Common myeloid progenitor, CD34-positive (primary cell): Measurements from ENCODE around the gene ATP6V1G3.

Experiments
- CTCF ChIA-PET: fragments of 350-600 bp; sonication (Branson Sonifier 250); formaldehyde crosslinking; loops from one replicate; lab custom pipeline; 2021; ENCODE audit warnings: antibody characterized with exemption; lab: Charles Lee
- POLR2A ChIA-PET: fragments of 350-600 bp; sonication (Branson Sonifier 250); formaldehyde crosslinking; loops from one replicate; lab custom pipeline; 2021; ENCODE audit warnings: antibody characterized with exemption; lab: Charles Lee
- DNase-seq, 3 donors: peaks; one replicate each; pipeline versions ENCODE4 v3.0.0 to v3.0.0-alpha.2; 2013
- H3K27ac ChIP-seq, 2 experiments: 1 replicate in 1 of 2; 2 replicates in 1 of 2; pipeline ENCODE4 v1.7.0; 2013; ENCODE audit warnings: inconsistent platforms in 2 of 2, low read length in 2 of 2, mild to moderate bottlenecking in 2 of 2, low read depth in 1 of 2, moderate library complexity in 1 of 2; ENCODE audit not compliant: severe bottlenecking in 2 of 2, insufficient read depth in 1 of 2, poor library complexity in 1 of 2
- H3K27me3 ChIP-seq, 5 experiments: replicated peaks in 2 of 5; 1 replicate in 3 of 5; 2 replicates in 2 of 5; pipeline versions ENCODE4 v1.6.1 to v1.7.0; 2013; ENCODE audit warnings: low read length in 4 of 5, mild to moderate bottlenecking in 2 of 5, moderate library complexity in 2 of 5, inconsistent platforms in 1 of 5; ENCODE audit not compliant: insufficient read depth in 5 of 5, control insufficient read depth in 4 of 5
- H3K36me3 ChIP-seq, 4 experiments: 1 replicate in 2 of 4; 2 replicates in 2 of 4; pipeline versions ENCODE4 v1.6.1 to v1.7.0; 2013; ENCODE audit warnings: low read length in 3 of 4, control low read depth in 1 of 4, mild to moderate bottlenecking in 1 of 4; ENCODE audit not compliant: control insufficient read depth in 4 of 4, insufficient read depth in 4 of 4
- H3K4me1 ChIP-seq, 4 experiments: 1 replicate in 3 of 4; 2 replicates in 1 of 4; pipeline versions ENCODE4 v1.6.1 to v1.7.1; 2013; ENCODE audit warnings: low read length in 3 of 4, mild to moderate bottlenecking in 3 of 4, control low read depth in 1 of 4, inconsistent platforms in 1 of 4, moderate library complexity in 1 of 4; ENCODE audit not compliant: control insufficient read depth in 4 of 4, insufficient read depth in 4 of 4; ENCODE audit errors: control extremely low read depth in 1 of 4
- H3K4me3 ChIP-seq, 7 experiments: 1 replicate in 4 of 7; 2 replicates in 3 of 7; pipeline versions ENCODE4 v1.5.1 to v1.7.0; 2013; ENCODE audit warnings: mild to moderate bottlenecking in 7 of 7, low read length in 6 of 7, moderate library complexity in 6 of 7, inconsistent platforms in 2 of 7, low read depth in 2 of 7, control low read depth in 1 of 7; ENCODE audit not compliant: insufficient read depth in 4 of 7, control insufficient read depth in 1 of 7; ENCODE audit errors: extremely low read depth in 1 of 7
- H3K9me3 ChIP-seq, 5 experiments: 1 replicate in 4 of 5; 2 replicates in 1 of 5; pipeline versions ENCODE4 v1.6.1 to v1.7.1; 2013; ENCODE audit warnings: low read length in 4 of 5, mild to moderate bottlenecking in 2 of 5, inconsistent platforms in 1 of 5, low read depth in 1 of 5, moderate library complexity in 1 of 5; ENCODE audit not compliant: control insufficient read depth in 4 of 5, insufficient read depth in 2 of 5; ENCODE audit errors: control extremely low read depth in 1 of 5
- WGBS: methylation state at CpG from one replicate; pipeline ENCODE4 v1.1.5; 2013; ENCODE audit not compliant: insufficient coverage; 5-methylcytosine and 5-hydroxymethylcytosine counted together

ATP6V1G3 gene

DNA sequence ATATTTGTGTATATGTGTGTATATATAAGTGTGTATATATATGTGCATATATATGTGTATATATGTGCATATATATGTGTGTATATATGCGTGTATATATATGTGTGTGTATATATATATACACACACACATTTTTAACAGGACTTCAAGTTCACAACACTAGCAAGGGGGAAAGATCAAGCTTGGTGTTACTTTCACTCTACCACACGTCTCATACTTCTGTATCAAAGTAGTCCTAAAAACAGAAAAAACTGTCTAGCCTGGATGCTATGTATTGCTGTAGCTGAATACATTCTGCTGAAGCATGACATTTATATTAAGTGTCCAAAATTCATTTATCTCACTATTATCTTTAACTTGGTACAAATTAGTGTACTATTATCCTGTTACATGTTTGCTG is 17.9 kb upstream of the ATP6V1G3 start:
- H3K4me3 ChIP-seq: no peak overlapping the region
- ChIA-PET POLR2A (no interaction called here), CTCF (no interaction called here)
- no peaks in the 10 kb centered on the region for H3K27me3 ChIP-seq
- peaks cover 0 to 3% (median 2%) of the 10 kb centered on the region in 5 experiments for H3K9me3 ChIP-seq
- no CpG with 5 or more reads among the region's 2 CpGs for WGBS
- no peak overlapping the region for H3K27ac ChIP-seq
- peaks cover 3 to 35% (median 20%) of the 10 kb centered on the region in 4 experiments for H3K4me1 ChIP-seq
- no peaks in the 10 kb centered on the region for H3K36me3 ChIP-seq
- DNase-seq: no peak

GRCh38 chr1:198556971-198557370 is 16.5 kb upstream of the ATP6V1G3 start:
- no peak overlapping the region for H3K27ac ChIP-seq
- ChIA-PET POLR2A (no interaction called here), CTCF (interaction anchor here (1.0 kb wide), 1 partner anchor 64 kb away, joined by 3 read pairs; no protein-coding TSS in a partner anchor)
- no peaks in the 10 kb centered on the region for H3K27me3 ChIP-seq
- peaks cover 3 to 35% (median 20%) of the 10 kb centered on the region in 4 experiments for H3K4me1 ChIP-seq
- no peaks in the 10 kb centered on the region for H3K36me3 ChIP-seq
- H3K4me3 ChIP-seq: peak overlapping the region in 1 of 7 experiments; percentile 28
- peaks cover 0 to 3% (median 0%) of the 10 kb centered on the region in 5 experiments for H3K9me3 ChIP-seq
- peak; percentile 72 to 94 (median 88) for DNase-seq
- 0% methylated on average over 1 of the region's 4 CpGs for WGBS

GRCh38 chr1:198552668-198553416 is 12.4 kb upstream of the ATP6V1G3 start:
- DNase-seq: no peak
- H3K4me1 ChIP-seq: peaks cover 3 to 20% (median 13%) of the 10 kb centered on the region in 4 experiments
- CTCF ChIA-PET: no interaction called here
- peaks cover 0 to 3% (median 0%) of the 10 kb centered on the region in 5 experiments for H3K9me3 ChIP-seq
- H3K27ac ChIP-seq: no peak overlapping the region
- H3K27me3 ChIP-seq: no peaks in the 10 kb centered on the region
- H3K4me3 ChIP-seq: no peak overlapping the region
- POLR2A ChIA-PET: no interaction called here
- WGBS: no CpG with 5 or more reads among the region's 2 CpGs
- no peaks in the 10 kb centered on the region for H3K36me3 ChIP-seq

GRCh38 chr1:198550941-198551524 is 10.6 kb upstream of the ATP6V1G3 start:
- WGBS: 83% methylated on average over 1 of the region's 4 CpGs
- CTCF ChIA-PET: interaction anchor here (1.1 to 1.5 kb wide), 2 partner anchors 9 to 11 kb away, joined by 3 to 4 read pairs; partner anchors contain the start of gene ATP6V1G3
- no peak overlapping the region for H3K27ac ChIP-seq
- H3K36me3 ChIP-seq: no peaks in the 10 kb centered on the region
- no peaks in the 10 kb centered on the region for H3K27me3 ChIP-seq
- DNase-seq: no peak
- H3K4me3 ChIP-seq: no peak overlapping the region
- H3K4me1 ChIP-seq: peaks cover 0 to 3% (median 0%) of the 10 kb centered on the region in 4 experiments
- H3K9me3 ChIP-seq: peaks cover 0 to 4% (median 3%) of the 10 kb centered on the region in 5 experiments
- POLR2A ChIA-PET: no interaction called here

DNA sequence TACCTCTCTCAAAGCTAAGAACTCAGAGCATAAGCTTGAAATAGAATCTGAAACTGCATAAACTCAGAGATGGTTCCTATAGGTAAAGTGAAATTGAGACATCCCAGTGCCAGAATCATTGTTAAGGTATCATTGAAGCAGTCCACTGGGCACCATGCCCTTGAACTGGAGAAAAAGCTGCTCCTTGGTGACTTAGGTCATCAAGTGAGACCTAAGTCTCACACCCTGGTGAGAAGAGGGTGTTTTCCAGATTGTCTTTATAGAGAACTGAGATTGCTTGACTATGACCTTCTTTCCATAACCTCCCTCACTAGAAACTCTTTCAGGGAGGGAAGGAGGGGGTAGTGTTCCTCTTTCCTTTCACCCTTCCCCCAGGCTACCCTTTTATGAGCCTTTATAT is 9.4 kb upstream of the ATP6V1G3 start:
- POLR2A ChIA-PET: no interaction called here
- CTCF ChIA-PET: interaction anchor here (1.0 to 1.5 kb wide), 2 partner anchors 10 kb away, joined by 3 to 4 read pairs; no protein-coding TSS in a partner anchor
- H3K36me3 ChIP-seq: no peaks in the 10 kb centered on the region
- H3K27ac ChIP-seq: no peak overlapping the region
- peaks cover 0 to 4% (median 3%) of the 10 kb centered on the region in 5 experiments for H3K9me3 ChIP-seq
- no peak overlapping the region for H3K4me3 ChIP-seq
- no peaks in the 10 kb centered on the region for H3K27me3 ChIP-seq
- DNase-seq: peak in 1 of 3 donors; percentile 17
- peaks cover 0 to 3% (median 0%) of the 10 kb centered on the region in 4 experiments for H3K4me1 ChIP-seq

GRCh38 chr1:198548890-198549289 is 8.4 kb upstream of the ATP6V1G3 start:
- H3K27ac ChIP-seq: no peak overlapping the region
- CTCF ChIA-PET: no interaction called here
- no peak overlapping the region for H3K4me3 ChIP-seq
- no peak for DNase-seq
- H3K9me3 ChIP-seq: peaks cover 0 to 4% (median 3%) of the 10 kb centered on the region in 5 experiments
- H3K4me1 ChIP-seq: peaks cover 0 to 4% (median under 1%) of the 10 kb centered on the region in 4 experiments
- POLR2A ChIA-PET: no interaction called here
- H3K36me3 ChIP-seq: no peaks in the 10 kb centered on the region
- no peaks in the 10 kb centered on the region for H3K27me3 ChIP-seq

- POLR2A ChIA-PET: no interaction called here
- Histone ChIP-seq H3K4me1 (peaks cover 0 to 10% (median 2%) of the 10 kb centered on the region in 4 experiments), H3K4me3 (no peak overlapping the region), H3K27me3 (no peaks in the 10 kb centered on the region), H3K27ac (no peak overlapping the region), H3K9me3 (peaks cover 0 to 4% (median 3%) of the 10 kb centered on the region in 5 experiments), H3K36me3 (no peaks in the 10 kb centered on the region)
- no CpG with 5 or more reads among the region's 6 CpGs for WGBS
- no peak for DNase-seq
- CTCF ChIA-PET: interaction anchor here (0.9 kb wide), 1 partner anchor 66 kb away, joined by 3 read pairs; no protein-coding TSS in a partner anchor
These were observed 4.7 kb upstream of the ATP6V1G3 start for GRCh38 chr1:198545156-198545555.
